Measurements from ENCODE around the gene CFAP221.

DNA sequence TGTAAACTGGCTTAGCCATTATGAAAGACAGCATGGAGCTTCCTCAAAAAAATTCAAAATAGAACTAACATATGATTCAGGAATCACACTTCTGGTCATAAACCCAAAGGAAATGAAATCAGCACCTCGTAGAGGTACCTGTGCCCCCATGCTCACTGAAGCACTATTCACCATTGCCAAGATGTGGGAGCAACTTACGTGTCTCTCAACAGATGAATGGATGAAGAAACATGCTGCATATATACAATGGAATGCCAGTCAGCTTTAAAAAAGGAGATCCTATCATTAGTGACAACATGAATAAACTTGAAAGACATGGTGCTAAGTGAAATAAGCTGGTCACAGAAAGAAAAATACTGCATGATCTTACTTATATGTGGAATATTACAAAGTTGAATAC is 28.1 kb upstream of the CFAP221 start:
- TF ChIP-seq, protein P1, sequence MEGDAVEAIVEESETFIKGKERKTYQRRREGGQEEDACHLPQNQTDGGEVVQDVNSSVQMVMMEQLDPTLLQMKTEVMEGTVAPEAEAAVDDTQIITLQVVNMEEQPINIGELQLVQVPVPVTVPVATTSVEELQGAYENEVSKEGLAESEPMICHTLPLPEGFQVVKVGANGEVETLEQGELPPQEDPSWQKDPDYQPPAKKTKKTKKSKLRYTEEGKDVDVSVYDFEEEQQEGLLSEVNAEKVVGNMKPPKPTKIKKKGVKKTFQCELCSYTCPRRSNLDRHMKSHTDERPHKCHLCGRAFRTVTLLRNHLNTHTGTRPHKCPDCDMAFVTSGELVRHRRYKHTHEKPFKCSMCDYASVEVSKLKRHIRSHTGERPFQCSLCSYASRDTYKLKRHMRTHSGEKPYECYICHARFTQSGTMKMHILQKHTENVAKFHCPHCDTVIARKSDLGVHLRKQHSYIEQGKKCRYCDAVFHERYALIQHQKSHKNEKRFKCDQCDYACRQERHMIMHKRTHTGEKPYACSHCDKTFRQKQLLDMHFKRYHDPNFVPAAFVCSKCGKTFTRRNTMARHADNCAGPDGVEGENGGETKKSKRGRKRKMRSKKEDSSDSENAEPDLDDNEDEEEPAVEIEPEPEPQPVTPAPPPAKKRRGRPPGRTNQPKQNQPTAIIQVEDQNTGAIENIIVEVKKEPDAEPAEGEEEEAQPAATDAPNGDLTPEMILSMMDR (conservative IDR thresholded peaks at IDR 0.05): no peak
- TF ChIP-seq ZFX (IDR thresholded peaks at IDR 0.05): no peak

All from C4-2B (cell line).